GM19438 (cell line): ENCODE data around the gene IGF2R.
A peak's percentile ranks its signal among the peaks of the same experiment; 100 is the strongest.
"Not testable (repeated sequence)": the region's sequence is repeated elsewhere in the genome, so short reads cannot be mapped to it uniquely, and the experiment has no call there.

Experiments
- ATAC-seq: cut with Tn5 transposase; IDR thresholded peaks from one replicate; pipeline ENCODE4 v1.9.1; 2021; ENCODE audit warnings: low read depth; ENCODE audit not compliant: unreplicated experiment

Gene IGF2R

GRCh38 chr6:159968295-159969203, at the start of gene IGF2R:
Gene IGF2R, plus strand, starts transcription at chr6:159969082. Its CDS starts 165 bp downstream, at chr6:159969247.
- peak; percentile 81 for ATAC-seq

- no peak for ATAC-seq
These were observed 49.1 kb upstream of the IGF2R start for GRCh38 chr6:159919800-159920199.

GRCh38 chr6:159924150-159924549, 44.7 kb upstream of the IGF2R start:
- ATAC-seq = not testable (repeated sequence)

GRCh38 chr6:159926542-159927203, 42.2 kb upstream of the IGF2R start:
- ATAC-seq = no peak

GRCh38 chr6:159929819-159930218, 39.1 kb upstream of the IGF2R start:
- ATAC-seq = peak; percentile 29

GRCh38 chr6:159931112-159931511, 37.8 kb upstream of the IGF2R start:
- peak; percentile 89 for ATAC-seq

GRCh38 chr6:159931846-159932245, 37.0 kb upstream of the IGF2R start:
- peak; percentile 19 for ATAC-seq

- ATAC-seq = no peak
These were observed 35.8 kb upstream of the IGF2R start for GRCh38 chr6:159933077-159933476.

- ATAC-seq = no peak
These were observed 34.7 kb upstream of the IGF2R start for GRCh38 chr6:159934181-159934580.

- ATAC-seq = no peak
These were observed 33.8 kb upstream of the IGF2R start for GRCh38 chr6:159935065-159935464.

GRCh38 chr6:159935633-159936032, 33.2 kb upstream of the IGF2R start:
- no peak for ATAC-seq

GRCh38 chr6:159939591-159940016, 29.3 kb upstream of the IGF2R start:
- no peak for ATAC-seq

GRCh38 chr6:159941286-159942113, 27.4 kb upstream of the IGF2R start:
- ATAC-seq = peak; percentile 91

GRCh38 chr6:159943101-159943632, 25.7 kb upstream of the IGF2R start:
- ATAC-seq = no peak

GRCh38 chr6:159943968-159944598, 24.8 kb upstream of the IGF2R start:
- ATAC-seq = no peak

- no peak for ATAC-seq
These were observed 23.0 kb upstream of the IGF2R start for GRCh38 chr6:159945801-159946392.

- ATAC-seq = no peak
These were observed 22.0 kb upstream of the IGF2R start for GRCh38 chr6:159946912-159947311.

GRCh38 chr6:159948199-159948598, 20.7 kb upstream of the IGF2R start:
- no peak for ATAC-seq

- ATAC-seq = no peak
These were observed 17.1 kb upstream of the IGF2R start for GRCh38 chr6:159951772-159952171.
